CD4-positive, CD25-positive, alpha-beta regulatory T cell (primary cell): ENCODE results near the gene PBX1. TPM values are rescaled to one million over a fixed set of nuclear protein-coding genes. Genes with fewer than 3 reads are reported as not detected.

Source experiments
- ATAC-seq, 2 donors: fragments of 150-1000 bp; cut with Tn5 transposase; one replicate each; pipeline ENCODE4 v1.10.0; 2021; ENCODE audit warnings: low read depth in 2 of 2, moderate number of reproducible peaks in 2 of 2, moderate library complexity in 1 of 2
- DNase-seq, 3 donors: peaks; one replicate each; pipeline versions ENCODE4 v3.0.0 to v3.0.0-alpha.2; 2012 to 2022; ENCODE audit warnings: mixed read lengths in 1 of 3
- H3K27ac ChIP-seq: one replicate; pipeline ENCODE4 v1.7.0; 2013; ENCODE audit warnings: mild to moderate bottlenecking, low read length; ENCODE audit not compliant: insufficient read depth, poor library complexity, severe bottlenecking
- H3K27me3 ChIP-seq: one replicate; pipeline ENCODE4 v1.7.0; 2013; ENCODE audit warnings: low read length; ENCODE audit not compliant: control insufficient read depth, insufficient read depth
- H3K36me3 ChIP-seq: one replicate; pipeline ENCODE4 v1.7.0; 2013; ENCODE audit warnings: mild to moderate bottlenecking, low read length, moderate library complexity; ENCODE audit not compliant: control insufficient read depth, insufficient read depth
- H3K4me1 ChIP-seq: 2 replicates; pipeline ENCODE4 v1.7.0; 2013; ENCODE audit warnings: mild to moderate bottlenecking, low read length; ENCODE audit not compliant: insufficient read depth, control insufficient read depth, poor library complexity, severe bottlenecking
- H3K4me3 ChIP-seq: one replicate; pipeline ENCODE4 v1.7.0; 2013; ENCODE audit warnings: low read depth, mild to moderate bottlenecking, low read length, moderate library complexity
- H3K9me3 ChIP-seq, 2 experiments: 1 replicate in 1 of 2; 2 replicates in 1 of 2; pipeline ENCODE4 v1.7.0; 2013; ENCODE audit warnings: low read length in 2 of 2, mild to moderate bottlenecking in 1 of 2, moderate library complexity in 1 of 2; ENCODE audit not compliant: control insufficient read depth in 2 of 2
- H3K27ac Mint-ChIP-seq, 3 donors: one replicate each; pipeline ENCODE4 v1.8.0; 2020 to 2022; ENCODE audit warnings: mild to moderate bottlenecking in 3 of 3, mixed read lengths in 3 of 3, moderate library complexity in 2 of 3
- H3K27me3 Mint-ChIP-seq: one replicate; pipeline ENCODE4 v1.8.0; 2022; ENCODE audit warnings: mild to moderate bottlenecking, mixed read lengths
- H3K36me3 Mint-ChIP-seq: one replicate; pipeline ENCODE4 v1.8.0; 2020; ENCODE audit warnings: mixed read lengths
- H3K4me1 Mint-ChIP-seq, 4 donors: one replicate each; pipeline ENCODE4 v1.8.0; 2020 to 2022; ENCODE audit warnings: mixed read lengths in 4 of 4, mild to moderate bottlenecking in 1 of 4
- H3K4me3 Mint-ChIP-seq, 4 donors: one replicate each; pipeline ENCODE4 v1.8.0; 2020 to 2022; ENCODE audit warnings: mild to moderate bottlenecking in 4 of 4, mixed read lengths in 4 of 4, moderate library complexity in 3 of 4
- H3K9me3 Mint-ChIP-seq, 7 donors: one replicate each; pipeline ENCODE4 v1.8.0; 2020 to 2022; ENCODE audit warnings: mixed read lengths in 7 of 7, mild to moderate bottlenecking in 3 of 7, moderate library complexity in 2 of 7
- polyA plus RNA-seq, 4 donors: library from polyadenylated mRNA; unstranded; fragments of 300-500 nt; fragmentation: Illumina TruSeq; gene quantifications; one replicate each; pipeline ENCODE4 v1.2.3, GENCODE V29; 2021
- total RNA-seq: library from RNA; stranded (reverse); gene quantifications from one replicate; pipeline ENCODE4 v1.2.3, GENCODE V29; 2022

The PBX1 gene
- total and polyA plus RNA-seq, 5 donors from 2014 or later = 0.03 to 1.7 (median 0.10) TPM; not detected in 2

GRCh38 chr1:164780111-164780812, 221.3 kb downstream of the PBX1 start:
- H3K9me3 ChIP-seq = no peaks in the 10 kb centered on the region
- no peaks in the 10 kb centered on the region for H3K27me3 Mint-ChIP-seq
- no peak overlapping the region for H3K4me3 Mint-ChIP-seq
- H3K9me3 Mint-ChIP-seq = peaks cover 0 to 2% (median 0%) of the 10 kb centered on the region in 7 donors
- H3K4me1 Mint-ChIP-seq = no peaks in the 10 kb centered on the region
- no peaks in the 10 kb centered on the region for H3K36me3 Mint-ChIP-seq
- DNase-seq = no peak
- H3K4me1 ChIP-seq = no peaks in the 10 kb centered on the region
- ATAC-seq = no peak
- no peak overlapping the region for H3K27ac Mint-ChIP-seq
- H3K27me3 ChIP-seq = no peaks in the 10 kb centered on the region
- H3K27ac ChIP-seq = no peak overlapping the region
- H3K4me3 ChIP-seq = no peak overlapping the region
- H3K36me3 ChIP-seq = no peaks in the 10 kb centered on the region

GRCh38 chr1:164780863-164781262, 221.9 kb downstream of the PBX1 start:
- ATAC-seq = no peak
- no peak overlapping the region for H3K4me3 ChIP-seq
- no peaks in the 10 kb centered on the region for H3K27me3 Mint-ChIP-seq
- no peak overlapping the region for H3K27ac Mint-ChIP-seq
- H3K27ac ChIP-seq = no peak overlapping the region
- no peaks in the 10 kb centered on the region for H3K9me3 ChIP-seq
- no peaks in the 10 kb centered on the region for H3K36me3 Mint-ChIP-seq
- DNase-seq = no peak
- H3K4me1 ChIP-seq = no peaks in the 10 kb centered on the region
- no peaks in the 10 kb centered on the region for H3K4me1 Mint-ChIP-seq
- no peak overlapping the region for H3K4me3 Mint-ChIP-seq
- H3K9me3 Mint-ChIP-seq = peaks cover 0 to 2% (median 0%) of the 10 kb centered on the region in 7 donors
- H3K36me3 ChIP-seq = no peaks in the 10 kb centered on the region
- no peaks in the 10 kb centered on the region for H3K27me3 ChIP-seq

DNA sequence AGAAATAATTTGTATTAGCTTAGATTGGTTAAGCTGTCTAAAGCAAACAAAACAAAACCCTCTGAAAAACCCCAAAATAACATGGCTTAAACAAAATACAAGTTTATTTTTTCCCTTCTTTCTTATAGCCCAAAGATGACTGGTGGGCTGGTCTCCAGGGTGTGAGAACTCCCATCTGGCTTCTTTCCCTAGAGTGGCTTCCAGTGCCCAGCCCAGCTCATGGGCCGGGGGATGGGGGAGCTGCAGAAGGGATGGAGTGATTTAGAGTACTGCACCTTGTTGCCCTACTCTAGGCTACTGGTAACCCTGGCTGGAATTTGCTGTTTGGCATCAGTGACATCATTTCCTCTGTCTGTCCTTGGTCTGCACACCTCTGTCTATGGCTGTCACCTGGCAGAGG, 223.0 kb downstream of the PBX1 start:
- no peaks in the 10 kb centered on the region for H3K4me1 ChIP-seq
- no peak overlapping the region for H3K4me3 ChIP-seq
- Mint-ChIP-seq H3K36me3 (no peaks in the 10 kb centered on the region), H3K27ac (no peak overlapping the region), H3K9me3 (peaks cover 0 to 2% (median 0%) of the 10 kb centered on the region in 7 donors), H3K4me1 (no peaks in the 10 kb centered on the region), H3K4me3 (no peak overlapping the region), H3K27me3 (peaks cover 2% of the 10 kb centered on the region)
- no peak overlapping the region for H3K27ac ChIP-seq
- no peaks in the 10 kb centered on the region for H3K27me3 ChIP-seq
- ATAC-seq = no peak
- no peak for DNase-seq
- H3K9me3 ChIP-seq = no peaks in the 10 kb centered on the region
- no peaks in the 10 kb centered on the region for H3K36me3 ChIP-seq

DNA sequence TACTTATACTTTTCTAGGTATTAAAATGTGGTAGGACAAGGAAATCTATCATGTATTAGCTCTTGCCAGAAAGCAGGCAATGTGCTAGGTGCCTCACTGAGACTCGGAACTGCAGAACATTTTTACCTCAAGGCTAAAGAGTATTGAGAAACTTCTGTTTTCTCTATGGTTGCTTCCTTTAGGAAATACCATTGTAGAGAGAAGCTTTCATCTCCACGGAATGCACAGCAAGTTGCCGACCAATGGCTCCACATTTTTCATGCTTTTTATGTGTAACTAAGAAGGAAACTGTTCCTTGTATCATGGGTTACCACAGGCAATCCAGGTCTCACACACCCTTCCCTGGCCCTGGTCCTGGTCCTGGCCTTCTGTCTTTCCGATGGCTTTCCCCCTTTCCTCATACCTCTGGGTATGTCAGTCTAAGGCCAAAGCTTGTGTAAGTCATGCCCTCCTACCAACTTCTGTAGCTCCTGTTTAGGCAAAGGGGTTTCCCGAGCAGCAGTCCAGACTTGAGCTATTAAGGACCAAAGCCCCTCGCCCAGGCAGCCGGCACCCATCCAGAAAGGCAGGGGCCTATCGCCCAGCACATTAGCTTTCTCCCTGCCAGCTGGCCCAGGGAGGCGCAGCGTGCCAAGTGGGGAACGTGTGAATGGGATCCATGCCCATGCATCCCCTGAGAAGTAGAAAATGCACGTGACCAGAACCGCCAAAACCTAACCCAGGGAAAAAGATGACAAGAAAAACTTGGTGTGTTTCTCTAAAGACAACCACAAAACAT, 225.0 kb downstream of the PBX1 start:
- Mint-ChIP-seq H3K4me1 (peaks cover 0 to 4% (median 2%) of the 10 kb centered on the region in 4 donors), H3K36me3 (no peaks in the 10 kb centered on the region), H3K4me3 (no peak overlapping the region), H3K27ac (no peak overlapping the region), H3K9me3 (peaks cover 0 to 4% (median 0%) of the 10 kb centered on the region in 7 donors), H3K27me3 (peaks cover 4% of the 10 kb centered on the region)
- no peak for DNase-seq
- H3K27me3 ChIP-seq = no peaks in the 10 kb centered on the region
- H3K4me1 ChIP-seq = no peaks in the 10 kb centered on the region
- no peaks in the 10 kb centered on the region for H3K9me3 ChIP-seq
- no peak overlapping the region for H3K4me3 ChIP-seq
- no peak for ATAC-seq
- H3K27ac ChIP-seq = no peak overlapping the region
- H3K36me3 ChIP-seq = no peaks in the 10 kb centered on the region

- no peak overlapping the region for H3K27ac Mint-ChIP-seq
- H3K27me3 Mint-ChIP-seq = peaks cover 4% of the 10 kb centered on the region
- H3K4me3 Mint-ChIP-seq = no peak overlapping the region
- H3K4me1 ChIP-seq = no peaks in the 10 kb centered on the region
- ATAC-seq (no peak), DNase-seq (no peak)
- no peak overlapping the region for H3K27ac ChIP-seq
- H3K36me3 ChIP-seq = no peaks in the 10 kb centered on the region
- H3K27me3 ChIP-seq = no peaks in the 10 kb centered on the region
- H3K4me1 Mint-ChIP-seq = peaks cover 0 to 4% (median 2%) of the 10 kb centered on the region in 4 donors
- no peaks in the 10 kb centered on the region for H3K9me3 ChIP-seq
- no peak overlapping the region for H3K4me3 ChIP-seq
- H3K9me3 Mint-ChIP-seq = peaks cover 0 to 4% (median 0%) of the 10 kb centered on the region in 7 donors
- no peaks in the 10 kb centered on the region for H3K36me3 Mint-ChIP-seq
Measured at GRCh38 chr1:164784960-164785359, 226.0 kb downstream of the PBX1 start.

- Mint-ChIP-seq H3K27me3 (peaks cover 9% of the 10 kb centered on the region), H3K27ac (no peak overlapping the region), H3K4me3 (no peak overlapping the region), H3K9me3 (peaks cover 0 to 5% (median 0%) of the 10 kb centered on the region in 7 donors), H3K36me3 (no peaks in the 10 kb centered on the region), H3K4me1 (peaks cover 0 to 4% (median 2%) of the 10 kb centered on the region in 4 donors)
- no peaks in the 10 kb centered on the region for H3K4me1 ChIP-seq
- no peaks in the 10 kb centered on the region for H3K27me3 ChIP-seq
- H3K27ac ChIP-seq = no peak overlapping the region
- DNase-seq = no peak
- no peaks in the 10 kb centered on the region for H3K36me3 ChIP-seq
- ATAC-seq = no peak
- H3K4me3 ChIP-seq = no peak overlapping the region
- H3K9me3 ChIP-seq = no peaks in the 10 kb centered on the region
Measured at GRCh38 chr1:164785841-164786534, 227.0 kb downstream of the PBX1 start.

GRCh38 chr1:164786980-164787833, 228.2 kb downstream of the PBX1 start:
- H3K36me3 ChIP-seq = no peaks in the 10 kb centered on the region
- H3K4me1 ChIP-seq = no peaks in the 10 kb centered on the region
- Mint-ChIP-seq H3K4me3 (no peak overlapping the region), H3K36me3 (no peaks in the 10 kb centered on the region), H3K27ac (no peak overlapping the region), H3K27me3 (peaks cover 11% of the 10 kb centered on the region), H3K4me1 (peaks cover 0 to 4% (median 2%) of the 10 kb centered on the region in 4 donors), H3K9me3 (peaks cover 0 to 5% (median 0%) of the 10 kb centered on the region in 7 donors)
- DNase-seq (peak; percentile 5 to 53 (median 15)), ATAC-seq (peak in 1 of 2 donors; percentile 48)
- H3K9me3 ChIP-seq = no peaks in the 10 kb centered on the region
- H3K27ac ChIP-seq = no peak overlapping the region
- no peaks in the 10 kb centered on the region for H3K27me3 ChIP-seq
- H3K4me3 ChIP-seq = no peak overlapping the region
